AG04450 (cell line): Measurements from ENCODE around the gene KCNIP1. TPM values are rescaled to one million over a fixed set of nuclear protein-coding genes. Genes with fewer than 3 reads are reported as not detected.

Experiments
- CTCF ChIA-PET: fragments of 300-600, 350-600 bp; formaldehyde crosslinking; extraction: SDS; loops from one replicate; lab custom pipeline; 2022; ENCODE audit warnings: antibody characterized with exemption, inconsistent platforms; lab: Charles Lee
- POLR2A ChIA-PET: fragments of 350-600 bp; formaldehyde crosslinking; extraction: SDS; loops from one replicate; lab custom pipeline; 2021; ENCODE audit warnings: antibody characterized with exemption, inconsistent platforms; lab: Yijun Ruan, JAX
- DNase-seq: peaks from one replicate; pipeline ENCODE4 v3.0.0-alpha.2; 2011; ENCODE audit warnings: low read depth, low spot score
- H3K27ac ChIP-seq: one replicate; pipeline ENCODE4 v1.5.1; 2012; ENCODE audit warnings: low read depth, low read length, control low read depth
- H3K27me3 ChIP-seq: one replicate; pipeline ENCODE4 v1.6.0; 2012; ENCODE audit warnings: low read length; ENCODE audit not compliant: control insufficient read depth, insufficient read depth
- H3K4me3 ChIP-seq: 2 replicates; pipeline ENCODE4 v1.5.1; 2011; ENCODE audit warnings: mild to moderate bottlenecking, low read depth, low read length, control low read depth
- H3K9me3 ChIP-seq: 2 replicates; pipeline ENCODE4 v1.5.1; 2012; ENCODE audit warnings: low read length; ENCODE audit not compliant: control insufficient read depth, insufficient read depth
- CTCF ChIP-seq: IDR thresholded peaks from 2 replicates; pipeline ENCODE4 v1.5.1; 2011; ENCODE audit warnings: low read depth, low read length, control low read depth, inconsistent platforms
- polyA plus RNA-seq: library from polyadenylated mRNA; depleted of rRNA; stranded (reverse); fragments of >200 nt; gene quantifications from 2 replicates; pipeline ENCODE4 v1.2.3, GENCODE V29; 2011

Gene KCNIP1
- polyA plus RNA-seq, 1 experiment, result not detected

- Histone ChIP-seq H3K27ac (no peak overlapping the region), H3K4me3 (no peak overlapping the region), H3K9me3 (no peaks in the 10 kb centered on the region), H3K27me3 (peaks cover 8% of the 10 kb centered on the region)
- no peak for DNase-seq
- TF ChIP-seq CTCF, result no peak
- CTCF ChIA-PET, result no interaction called here
- POLR2A ChIA-PET, result no interaction called here
Measured at GRCh38 chr5:170563824-170564567, 60.2 kb downstream of the KCNIP1 start.

- H3K27me3 ChIP-seq, result peaks cover 8% of the 10 kb centered on the region
- ChIA-PET POLR2A (no interaction called here), CTCF (no interaction called here)
- no peak overlapping the region for H3K4me3 ChIP-seq
- no peak for TF ChIP-seq CTCF
- H3K27ac ChIP-seq, result no peak overlapping the region
- H3K9me3 ChIP-seq, result no peaks in the 10 kb centered on the region
- no peak for DNase-seq
Measured at GRCh38 chr5:170565072-170565471, 61.3 kb downstream of the KCNIP1 start.

- no peak for DNase-seq
- no peak for TF ChIP-seq CTCF
- H3K9me3 ChIP-seq, result no peaks in the 10 kb centered on the region
- ChIA-PET CTCF (interaction anchor here (1.6 to 1.8 kb wide), 2 partner anchors 11 to 134 kb away, joined by 3 to 4 read pairs; no protein-coding TSS in a partner anchor), POLR2A (no interaction called here)
- H3K27me3 ChIP-seq, result peaks cover 5% of the 10 kb centered on the region
- H3K4me3 ChIP-seq, result no peak overlapping the region
- H3K27ac ChIP-seq, result no peak overlapping the region
Measured at GRCh38 chr5:170569101-170569500, 65.3 kb downstream of the KCNIP1 start.

GRCh38 chr5:170570476-170570875 lies 66.7 kb downstream of the KCNIP1 start:
- ChIA-PET POLR2A (no interaction called here), CTCF (interaction anchor here (0.7 to 1.8 kb wide), 3 partner anchors 13 to 135 kb away, joined by 3 to 4 read pairs (median 3); no protein-coding TSS in a partner anchor)
- Histone ChIP-seq H3K27ac (no peak overlapping the region), H3K9me3 (no peaks in the 10 kb centered on the region), H3K4me3 (no peak overlapping the region), H3K27me3 (peaks cover 8% of the 10 kb centered on the region)
- no peak for DNase-seq
- TF ChIP-seq CTCF, result no peak

GRCh38 chr5:170571281-170571731 lies 67.5 kb downstream of the KCNIP1 start:
- H3K9me3 ChIP-seq, result no peaks in the 10 kb centered on the region
- no peak overlapping the region for H3K27ac ChIP-seq
- peaks cover 8% of the 10 kb centered on the region for H3K27me3 ChIP-seq
- H3K4me3 ChIP-seq, result no peak overlapping the region
- no peak for TF ChIP-seq CTCF
- POLR2A ChIA-PET, result no interaction called here
- DNase-seq, result peak; percentile 7
- CTCF ChIA-PET, result no interaction called here
